HG02763 (cell line): ENCODE data around the gene HSPA4.
"Not testable (repeated sequence)": the region's sequence is repeated elsewhere in the genome, so short reads cannot be mapped to it uniquely, and the experiment has no call there.

ENCODE experiments used
- ATAC-seq: cut with Tn5 transposase; IDR thresholded peaks from one replicate; pipeline ENCODE4 v1.9.1; 2021; ENCODE audit warnings: mild to moderate bottlenecking, moderate library complexity; ENCODE audit not compliant: unreplicated experiment

The HSPA4 gene

GRCh38 chr5:133049726-133050048, 2.1 kb upstream of the HSPA4 start:
- no peak for ATAC-seq

GRCh38 chr5:133050521-133050920, 1.3 kb upstream of the HSPA4 start:
- no peak for ATAC-seq

GRCh38 chr5:133051061-133051541, 712 bp upstream of the HSPA4 start:
- no peak for ATAC-seq

- ATAC-seq = peak; percentile 22
Measured at GRCh38 chr5:133052317-133053175, 733 bp downstream of the HSPA4 start.

- ATAC-seq = no peak
Measured at GRCh38 chr5:133053448-133053847, 1.6 kb downstream of the HSPA4 start.

GRCh38 chr5:133054697-133055471, 3.1 kb downstream of the HSPA4 start:
- ATAC-seq = no peak

GRCh38 chr5:133056891-133057290, 5.1 kb downstream of the HSPA4 start:
- no peak for ATAC-seq

- no peak for ATAC-seq
Measured at GRCh38 chr5:133059621-133060020, 7.8 kb downstream of the HSPA4 start.

- ATAC-seq = no peak
Measured at GRCh38 chr5:133062276-133062675, 10.5 kb downstream of the HSPA4 start.

GRCh38 chr5:133063965-133064364, 12.2 kb downstream of the HSPA4 start:
- no peak for ATAC-seq

- ATAC-seq = no peak
Measured at GRCh38 chr5:133065471-133065870, 13.7 kb downstream of the HSPA4 start.

- no peak for ATAC-seq
Measured at GRCh38 chr5:133066045-133066444, 14.2 kb downstream of the HSPA4 start.

GRCh38 chr5:133072021-133072420, 20.2 kb downstream of the HSPA4 start:
- no peak for ATAC-seq

GRCh38 chr5:133075572-133076536, 24.0 kb downstream of the HSPA4 start:
- no peak for ATAC-seq

GRCh38 chr5:133079048-133079447, 27.2 kb downstream of the HSPA4 start:
- no peak for ATAC-seq

- ATAC-seq = no peak
Measured at GRCh38 chr5:133081036-133081435, 29.2 kb downstream of the HSPA4 start.

- no peak for ATAC-seq
Measured at GRCh38 chr5:133081703-133082102, 29.9 kb downstream of the HSPA4 start.

- ATAC-seq = no peak
Measured at GRCh38 chr5:133082128-133082527, 30.3 kb downstream of the HSPA4 start.

- ATAC-seq = no peak
Measured at GRCh38 chr5:133083901-133084300, 32.1 kb downstream of the HSPA4 start.

- ATAC-seq = not testable (repeated sequence)
Measured at GRCh38 chr5:133085171-133085570, 33.4 kb downstream of the HSPA4 start.

GRCh38 chr5:133086366-133086875, 34.6 kb downstream of the HSPA4 start:
- no peak for ATAC-seq
